SK-N-SH (cell line): Measurements from ENCODE around the gene QRFPR. TPM values are rescaled to one million over a fixed set of nuclear protein-coding genes. Genes with fewer than 3 reads are reported as not detected.

ENCODE experiments used
- CTCF ChIA-PET: fragments of 300-600, 350-600 bp; formaldehyde crosslinking; extraction: SDS; loops from one replicate; lab custom pipeline; 2021; lab: Yijun Ruan, JAX
- POLR2A ChIA-PET: fragments of 350-600 bp; sonication (Branson Sonifier 250); formaldehyde crosslinking; extraction: SDS; loops from one replicate; lab custom pipeline; 2020; ENCODE audit warnings: antibody characterized with exemption, inconsistent platforms; lab: Yijun Ruan, JAX
- DNase-seq: peaks from one replicate; pipeline ENCODE4 v3.0.0; 2012
- H2AFZ ChIP-seq: fragments of 200-600 bp; sonication (generic); 2 replicates; pipeline ENCODE4 v1.8.1; 2016; ENCODE audit warnings: antibody characterized with exemption, mild to moderate bottlenecking, low read depth
- H3F3A ChIP-seq: fragments of 200-600 bp; sonication (generic); replicated peaks from 2 replicates; pipeline ENCODE3; 2016; ENCODE audit warnings: antibody characterized with exemption, mild to moderate bottlenecking; ENCODE audit not compliant: insufficient read depth
- H3K27ac ChIP-seq, 2 experiments: fragments of 200-500 bp in 1 of 2; fragments of 200-600 bp in 1 of 2; sonication (Bioruptor generic) in 1 of 2; sonication (generic), shearing (Covaris generic) in 1 of 2; 2 replicates each; pipeline versions ENCODE4 v1.5.1 to v1.6.1; 2014 to 2016; ENCODE audit warnings: low read depth in 2 of 2, inconsistent platforms in 1 of 2, low read length in 1 of 2, mild to moderate bottlenecking in 1 of 2, mixed read lengths in 1 of 2
- H3K27me3 ChIP-seq: fragments of 200-600 bp; sonication (generic), shearing (Covaris generic); 2 replicates; pipeline ENCODE4 v1.6.1; 2016; ENCODE audit warnings: mixed run types; ENCODE audit not compliant: insufficient read depth
- H3K36me3 ChIP-seq, 2 experiments: fragments of 200-500 bp in 1 of 2; fragments of 200-600 bp in 1 of 2; sonication (Bioruptor generic) in 1 of 2; sonication (generic) in 1 of 2; replicated peaks in 1 of 2; 2 replicates each; pipeline versions ENCODE3 to v1.5.1; 2014 to 2016; ENCODE audit warnings: low read length in 1 of 2, mild to moderate bottlenecking in 1 of 2; ENCODE audit not compliant: insufficient read depth in 2 of 2, control insufficient read depth in 1 of 2
- H3K4me1 ChIP-seq, 2 experiments: fragments of 200-500 bp in 1 of 2; fragments of 200-600 bp in 1 of 2; sonication (Bioruptor generic) in 1 of 2; sonication (generic), shearing (Covaris generic) in 1 of 2; 2 replicates each; pipeline versions ENCODE4 v1.5.1 to v1.6.1; 2014 to 2016; ENCODE audit warnings: low read depth in 1 of 2, low read length in 1 of 2, mixed run types in 1 of 2; ENCODE audit not compliant: insufficient read depth in 2 of 2, control insufficient read depth in 1 of 2
- H3K4me2 ChIP-seq: fragments of 200-600 bp; sonication (generic), shearing (Covaris generic); 2 replicates; pipeline ENCODE4 v1.6.1; 2017; ENCODE audit warnings: mixed run types
- H3K4me3 ChIP-seq, 2 experiments: fragments of 200-500 bp in 1 of 2; fragments of 200-600 bp in 1 of 2; sonication (Bioruptor generic) in 1 of 2; sonication (generic), shearing (Covaris generic) in 1 of 2; 2 replicates each; pipeline versions ENCODE4 v1.5.1 to v1.8.1; 2014 to 2016; ENCODE audit warnings: low read depth in 2 of 2, inconsistent platforms in 1 of 2, low read length in 1 of 2, mild to moderate bottlenecking in 1 of 2, mixed read lengths in 1 of 2, moderate library complexity in 1 of 2
- H3K79me2 ChIP-seq: fragments of 200-600 bp; sonication (generic); 2 replicates; pipeline ENCODE4 v1.8.1; 2017; ENCODE audit warnings: mild to moderate bottlenecking; ENCODE audit not compliant: insufficient read depth
- H3K9ac ChIP-seq: fragments of 200-600 bp; sonication (generic); 2 replicates; pipeline ENCODE4 v1.6.1; 2017; ENCODE audit warnings: mixed run types
- H3K9me2 ChIP-seq: fragments of 200-600 bp; sonication (generic); 2 replicates; pipeline ENCODE4 v1.6.1; 2017; ENCODE audit warnings: mixed run types
- H3K9me3 ChIP-seq: fragments of 200-600 bp; sonication (generic); 2 replicates; pipeline ENCODE4 v1.6.1; 2017; ENCODE audit warnings: mixed run types, mild to moderate bottlenecking, moderate library complexity
- H4K20me1 ChIP-seq: fragments of 200-600 bp; sonication (generic); 2 replicates; pipeline ENCODE4 v1.6.1; 2017; ENCODE audit warnings: mild to moderate bottlenecking, mixed run types; ENCODE audit not compliant: insufficient read depth
- CHD2 ChIP-seq: fragments of 150-350 bp; IDR thresholded peaks from 2 replicates; pipeline ENCODE4 v1.6.1; 2018; ENCODE audit warnings: low read length; ENCODE audit not compliant: partially characterized antibody
- EZH2phosphoT487 ChIP-seq: fragments of 200-600 bp; sonication (generic); IDR thresholded peaks from 2 replicates; pipeline ENCODE4 v1.6.1; 2017; ENCODE audit warnings: low read depth, mixed run types, mild to moderate bottlenecking, antibody characterized with exemption, moderate library complexity, borderline replicate concordance
- FOSL2 ChIP-seq: IDR thresholded peaks from 2 replicates; pipeline ENCODE4 v1.4.0; 2012; ENCODE audit warnings: low read depth, mild to moderate bottlenecking, moderate library complexity, borderline replicate concordance
- GATA2 ChIP-seq: sonication (generic); formaldehyde crosslinking; IDR thresholded peaks from 2 replicates; pipeline ENCODE4 v1.5.0; 2020; ENCODE audit warnings: mild to moderate bottlenecking, missing genetic modification reagents
- POLR2AphosphoS5 ChIP-seq: IDR thresholded peaks from 2 replicates; pipeline ENCODE4 v1.6.1; 2012; ENCODE audit warnings: low read depth, low read length
- RXRA ChIP-seq: IDR thresholded peaks from 2 replicates; pipeline ENCODE4 v1.4.0; 2012; ENCODE audit warnings: low read depth, mild to moderate bottlenecking, borderline replicate concordance
- SIN3A ChIP-seq: IDR thresholded peaks from 2 replicates; pipeline ENCODE4 v1.6.1; 2012; ENCODE audit warnings: low read depth, mild to moderate bottlenecking, low read length, moderate library complexity, borderline replicate concordance
- TEAD4 ChIP-seq: IDR thresholded peaks from 2 replicates; pipeline ENCODE4 v1.4.0; 2012; ENCODE audit warnings: mild to moderate bottlenecking, borderline replicate concordance; ENCODE audit not compliant: insufficient read depth
- YY1 ChIP-seq: IDR thresholded peaks from 2 replicates; pipeline ENCODE4 v1.4.0; 2012; ENCODE audit warnings: low read depth, mild to moderate bottlenecking
- WGBS: methylation state at CpG from one replicate; pipeline ENCODE4 v1.1.6; 2017; ENCODE audit warnings: low lambda C conversion rate; 5-methylcytosine and 5-hydroxymethylcytosine counted together
- polyA plus RNA-seq, 3 experiments: library from polyadenylated mRNA; depleted of rRNA; stranded (reverse); fragments of >200 nt; gene quantifications; 2 replicates each; pipeline ENCODE4 v1.2.3, GENCODE V29; 2012
- TF ChIP-seq, protein P1 (sequence below): fragments of 150-350 bp; IDR thresholded peaks from 2 replicates; pipeline ENCODE4 v1.6.1; 2017; ENCODE audit warnings: antibody characterized with exemption, low read length, low read depth, borderline replicate concordance
- TF ChIP-seq, protein P2 (sequence below): IDR thresholded peaks from 2 replicates; pipeline ENCODE4 v1.4.0; 2012; ENCODE audit warnings: low read depth, borderline replicate concordance

QRFPR gene
- polyA plus RNA-seq, 1 of the 3 experiments (the other 2 are of a cell fraction): not detected

DNA sequence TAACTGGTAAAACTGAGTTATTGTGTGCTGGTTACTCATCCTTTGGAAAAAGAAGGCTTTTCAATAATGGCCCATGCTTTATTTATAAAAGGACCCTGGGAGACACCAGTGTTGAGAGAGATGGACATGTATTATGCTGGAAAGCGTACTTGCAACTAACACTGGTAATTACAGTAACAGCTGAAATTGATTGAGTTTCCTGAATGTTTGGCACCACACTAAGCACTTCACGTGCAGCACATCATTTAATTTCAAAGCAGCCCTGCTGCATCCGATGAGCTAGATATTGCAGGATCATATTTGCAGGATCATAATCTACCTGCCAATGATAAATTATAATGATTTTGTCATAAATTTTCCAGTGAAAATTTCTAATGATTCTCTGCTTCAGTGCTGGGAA, 81.5 kb downstream of the QRFPR start:
- TF ChIP-seq EZH2phosphoT487: no peak
- no peaks in the 10 kb centered on the region for H3K9me2 ChIP-seq
- ChIA-PET POLR2A (no interaction called here), CTCF (interaction anchor here (0.7 to 1.0 kb wide), 3 partner anchors 9 to 688 kb away, joined by 3 read pairs; no protein-coding TSS in a partner anchor)
- H3K27me3 ChIP-seq: no peaks in the 10 kb centered on the region
- no peaks in the 10 kb centered on the region for H4K20me1 ChIP-seq
- no peak overlapping the region for H2AFZ ChIP-seq
- H3K27ac ChIP-seq: no peak overlapping the region
- DNase-seq: no peak
- no peak overlapping the region for H3K4me2 ChIP-seq
- H3F3A ChIP-seq: no peaks in the 10 kb centered on the region
- WGBS: 4% methylated on average over 3 of the region's 3 CpGs
- no peak overlapping the region for H3K4me3 ChIP-seq
- no peaks in the 10 kb centered on the region for H3K9me3 ChIP-seq
- no peak overlapping the region for H3K9ac ChIP-seq
- no peaks in the 10 kb centered on the region for H3K79me2 ChIP-seq
- H3K36me3 ChIP-seq: no peaks in the 10 kb centered on the region
- H3K4me1 ChIP-seq: no peaks in the 10 kb centered on the region

DNA sequence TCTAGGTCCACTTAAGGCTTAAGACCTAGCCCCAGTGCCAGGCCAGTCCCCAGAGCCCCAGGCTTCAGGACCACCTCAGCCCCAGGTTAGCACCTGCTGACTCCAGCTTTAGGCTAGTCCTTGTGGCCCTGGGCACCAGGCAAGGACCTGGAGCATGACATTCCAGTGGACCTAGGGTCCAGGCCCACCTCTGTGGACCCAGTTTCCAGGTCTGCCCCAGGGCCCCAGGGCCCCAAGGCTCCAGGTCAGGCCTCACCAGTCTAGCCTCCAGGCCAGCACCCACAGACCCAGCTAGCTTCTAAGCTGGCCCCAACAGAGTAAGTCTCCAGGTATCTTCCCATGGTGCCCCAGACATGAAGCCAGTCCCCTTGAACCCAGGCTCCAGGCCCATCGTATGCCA, 97.5 kb downstream of the QRFPR start:
- H3K9ac ChIP-seq: no peak overlapping the region
- H3K27me3 ChIP-seq: no peaks in the 10 kb centered on the region
- no CpG with 5 or more reads among the region's 1 CpG for WGBS
- CTCF ChIA-PET: no interaction called here
- H3K9me3 ChIP-seq: no peaks in the 10 kb centered on the region
- H3K9me2 ChIP-seq: no peaks in the 10 kb centered on the region
- H2AFZ ChIP-seq: no peak overlapping the region
- H3F3A ChIP-seq: no peaks in the 10 kb centered on the region
- no peaks in the 10 kb centered on the region for H3K36me3 ChIP-seq
- H4K20me1 ChIP-seq: no peaks in the 10 kb centered on the region
- no peak overlapping the region for H3K4me3 ChIP-seq
- no peaks in the 10 kb centered on the region for H3K79me2 ChIP-seq
- no peaks in the 10 kb centered on the region for H3K4me1 ChIP-seq
- TF ChIP-seq POLR2AphosphoS5: no peak
- no peak for TF ChIP-seq RXRA
- TF ChIP-seq, protein P1, sequence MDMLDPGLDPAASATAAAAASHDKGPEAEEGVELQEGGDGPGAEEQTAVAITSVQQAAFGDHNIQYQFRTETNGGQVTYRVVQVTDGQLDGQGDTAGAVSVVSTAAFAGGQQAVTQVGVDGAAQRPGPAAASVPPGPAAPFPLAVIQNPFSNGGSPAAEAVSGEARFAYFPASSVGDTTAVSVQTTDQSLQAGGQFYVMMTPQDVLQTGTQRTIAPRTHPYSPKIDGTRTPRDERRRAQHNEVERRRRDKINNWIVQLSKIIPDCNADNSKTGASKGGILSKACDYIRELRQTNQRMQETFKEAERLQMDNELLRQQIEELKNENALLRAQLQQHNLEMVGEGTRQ: no peak
- no peak for TF ChIP-seq GATA2 (CRISPR knock-in tag)
- POLR2A ChIA-PET: no interaction called here
- no peak overlapping the region for H3K4me2 ChIP-seq
- no peak for DNase-seq
- H3K27ac ChIP-seq: no peak overlapping the region

DNA sequence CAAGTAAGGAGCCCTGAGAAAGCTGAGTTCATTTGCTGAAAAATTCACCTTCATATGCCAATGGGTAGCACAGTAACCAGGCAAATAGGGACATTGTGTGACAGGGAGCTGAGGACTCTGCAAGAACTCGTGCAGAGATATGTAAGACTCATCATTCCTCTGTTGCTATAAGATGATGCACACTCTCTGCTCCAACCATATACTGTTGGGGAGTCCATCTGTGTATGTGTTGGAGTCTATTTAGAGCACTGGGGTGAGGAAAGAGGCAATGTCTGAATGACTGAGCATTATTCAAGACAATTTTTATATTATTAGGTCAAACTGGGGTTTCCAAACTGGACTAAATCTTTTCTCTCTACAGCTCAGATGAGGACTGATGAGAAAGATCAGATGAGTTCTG, 100.4 kb downstream of the QRFPR start:
- H3K27ac ChIP-seq: no peak overlapping the region
- H3K9me3 ChIP-seq: no peaks in the 10 kb centered on the region
- no peaks in the 10 kb centered on the region for H4K20me1 ChIP-seq
- no peak overlapping the region for H3K4me2 ChIP-seq
- no peaks in the 10 kb centered on the region for H3K36me3 ChIP-seq
- H3K4me3 ChIP-seq: no peak overlapping the region
- 0 out of 2 replicates have a peak, but pooled peaks cover 11% of the 10 kb centered on the region for H3K27me3 ChIP-seq
- TF ChIP-seq YY1 (no peak), TEAD4 (no peak), FOSL2 (no peak), SIN3A (no peak), CHD2 (no peak)
- TF ChIP-seq, protein P2, sequence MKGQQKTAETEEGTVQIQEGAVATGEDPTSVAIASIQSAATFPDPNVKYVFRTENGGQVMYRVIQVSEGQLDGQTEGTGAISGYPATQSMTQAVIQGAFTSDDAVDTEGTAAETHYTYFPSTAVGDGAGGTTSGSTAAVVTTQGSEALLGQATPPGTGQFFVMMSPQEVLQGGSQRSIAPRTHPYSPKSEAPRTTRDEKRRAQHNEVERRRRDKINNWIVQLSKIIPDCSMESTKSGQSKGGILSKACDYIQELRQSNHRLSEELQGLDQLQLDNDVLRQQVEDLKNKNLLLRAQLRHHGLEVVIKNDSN: no peak
- TF ChIP-seq, all 33 proteins: peak for 0
- Histone ChIP-seq H3K79me2 (no peaks in the 10 kb centered on the region), H3K9ac (no peak overlapping the region), H3K9me2 (no peaks in the 10 kb centered on the region), H3F3A (no peaks in the 10 kb centered on the region), H2AFZ (no peak overlapping the region), H3K4me1 (no peaks in the 10 kb centered on the region)
- DNase-seq: no peak
- CTCF ChIA-PET: no interaction called here
- POLR2A ChIA-PET: no interaction called here
- WGBS: 0% methylated on average over 1 of the region's 1 CpG
